Measurements from ENCODE around the gene ASTN2.

ASTN2 gene

GRCh38 chr9:116453785-116454184, 961.1 kb downstream of the ASTN2 start:
- no peak for DNase-seq (ENCODE audit: low spot score)

GRCh38 chr9:116452634-116453033, 962.2 kb downstream of the ASTN2 start:
- no peak for DNase-seq (ENCODE audit: low spot score)

- no peak for DNase-seq (ENCODE audit: low spot score)
These were observed 962.6 kb downstream of the ASTN2 start for GRCh38 chr9:116452227-116452626.

GRCh38 chr9:116451500-116452115, 963.2 kb downstream of the ASTN2 start:
- DNase-seq (ENCODE audit: low spot score): no peak

GRCh38 chr9:116450378-116451139, 964.3 kb downstream of the ASTN2 start:
- no peak for DNase-seq (ENCODE audit: low spot score)

GRCh38 chr9:116449949-116450348, 964.9 kb downstream of the ASTN2 start:
- DNase-seq (ENCODE audit: low spot score): no peak

GRCh38 chr9:116448431-116448830, 966.4 kb downstream of the ASTN2 start:
- no peak for DNase-seq (ENCODE audit: low spot score)

GRCh38 chr9:116447934-116448333, 966.9 kb downstream of the ASTN2 start:
- DNase-seq (ENCODE audit: low spot score): no peak

GRCh38 chr9:116442528-116442927, 972.3 kb downstream of the ASTN2 start:
- DNase-seq (ENCODE audit: low spot score): no peak

- DNase-seq (ENCODE audit: low spot score): no peak
These were observed 977.2 kb downstream of the ASTN2 start for GRCh38 chr9:116437411-116438370.

GRCh38 chr9:116436121-116436520, 978.7 kb downstream of the ASTN2 start:
- DNase-seq (ENCODE audit: low spot score): no peak

- no peak for DNase-seq (ENCODE audit: low spot score)
These were observed 979.2 kb downstream of the ASTN2 start for GRCh38 chr9:116435706-116436105.

- DNase-seq (ENCODE audit: low spot score): no peak
These were observed 980.5 kb downstream of the ASTN2 start for GRCh38 chr9:116434314-116434713.

GRCh38 chr9:116432051-116432450, 982.8 kb downstream of the ASTN2 start:
- DNase-seq (ENCODE audit: low spot score): no peak

GRCh38 chr9:116430849-116431248, 984.0 kb downstream of the ASTN2 start:
- DNase-seq (ENCODE audit: low spot score): no peak

- no peak for DNase-seq (ENCODE audit: low spot score)
These were observed 989.6 kb downstream of the ASTN2 start for GRCh38 chr9:116425244-116425643.

GRCh38 chr9:116423149-116423548, 991.7 kb downstream of the ASTN2 start:
- no peak for DNase-seq (ENCODE audit: low spot score)

GRCh38 chr9:116422119-116422979, 992.5 kb downstream of the ASTN2 start:
- DNase-seq (ENCODE audit: low spot score): no peak

- DNase-seq (ENCODE audit: low spot score): no peak
These were observed 993.8 kb downstream of the ASTN2 start for GRCh38 chr9:116420993-116421538.

GRCh38 chr9:116419181-116419580, 995.7 kb downstream of the ASTN2 start:
- DNase-seq (ENCODE audit: low spot score): no peak

GRCh38 chr9:116417464-116417863, 997.4 kb downstream of the ASTN2 start:
- no peak for DNase-seq (ENCODE audit: low spot score)
